ENCODE results near the gene EHD1.

Gene EHD1

GRCh38 chr11:64872790-64873488 lies 5.5 kb downstream of the EHD1 start:
- no peak for DNase-seq (ENCODE audit: low read depth)

- DNase-seq (ENCODE audit: low read depth), result no peak
Measured at GRCh38 chr11:64871492-64871891, 6.9 kb downstream of the EHD1 start.

- no peak for DNase-seq (ENCODE audit: low read depth)
Measured at GRCh38 chr11:64870893-64871466, 7.4 kb downstream of the EHD1 start.

GRCh38 chr11:64870176-64870892 lies 8.1 kb downstream of the EHD1 start:
- DNase-seq (ENCODE audit: low read depth), result no peak

GRCh38 chr11:64869571-64870175 lies 8.7 kb downstream of the EHD1 start:
- no peak for DNase-seq (ENCODE audit: low read depth)

- no peak for DNase-seq (ENCODE audit: low read depth)
Measured at GRCh38 chr11:64868904-64869570, 9.4 kb downstream of the EHD1 start.

- no peak for DNase-seq (ENCODE audit: low read depth)
Measured at GRCh38 chr11:64867748-64868462, 10.5 kb downstream of the EHD1 start.

GRCh38 chr11:64866173-64866491 lies 12.3 kb downstream of the EHD1 start:
- no peak for DNase-seq (ENCODE audit: low read depth)

GRCh38 chr11:64865286-64866172 lies 12.9 kb downstream of the EHD1 start:
- DNase-seq (ENCODE audit: low read depth), result no peak

- peak; percentile 85 for DNase-seq (ENCODE audit: low read depth)
Measured at GRCh38 chr11:64864473-64865285, 13.7 kb downstream of the EHD1 start.

GRCh38 chr11:64864135-64864472 lies 14.3 kb downstream of the EHD1 start:
- no peak for DNase-seq (ENCODE audit: low read depth)

GRCh38 chr11:64863391-64864060 lies 14.9 kb downstream of the EHD1 start:
- DNase-seq (ENCODE audit: low read depth), result no peak

- DNase-seq (ENCODE audit: low read depth), result no peak
Measured at GRCh38 chr11:64862987-64863390, 15.4 kb downstream of the EHD1 start.

GRCh38 chr11:64861227-64861975 lies 17.0 kb downstream of the EHD1 start:
- DNase-seq (ENCODE audit: low read depth), result no peak

- no peak for DNase-seq (ENCODE audit: low read depth)
Measured at GRCh38 chr11:64859542-64860414, 18.6 kb downstream of the EHD1 start.

- DNase-seq (ENCODE audit: low read depth), result no peak
Measured at GRCh38 chr11:64858467-64859263, 19.8 kb downstream of the EHD1 start.

GRCh38 chr11:64857485-64857884 lies 20.9 kb downstream of the EHD1 start:
- no peak for DNase-seq (ENCODE audit: low read depth)
